ENCODE measurements around the gene PKIG. TPM values are rescaled to one million over a fixed set of nuclear protein-coding genes. Genes with fewer than 3 reads are reported as not detected.

Gene PKIG
- polyA plus RNA-seq, 1 of the 3 experiments (the other 2 are of a cell fraction) = 92.9 TPM

DNA sequence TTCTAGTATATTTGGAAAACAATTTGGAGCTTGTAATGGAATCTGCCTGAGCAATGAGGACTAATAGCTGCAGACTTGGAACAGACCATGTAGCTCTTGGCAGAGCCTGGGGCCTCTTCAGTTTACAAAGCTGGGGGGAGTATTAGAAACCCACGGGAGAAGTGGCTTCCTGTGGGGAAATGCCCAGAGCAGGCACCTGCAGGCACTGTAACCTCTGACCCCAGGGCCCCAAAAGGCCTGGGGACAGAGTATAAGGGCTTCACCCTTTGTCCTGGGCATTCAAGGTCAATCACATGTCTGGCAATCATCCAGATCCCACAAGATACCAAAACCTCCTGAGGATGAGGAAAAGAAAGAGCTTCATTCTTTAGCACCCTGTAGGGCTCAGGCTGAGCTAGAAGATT is 19.4 kb downstream of the PKIG start (continued):
- TF ChIP-seq EZH2phosphoT487 (IDR thresholded peaks at IDR 0.05; ENCODE audit: borderline replicate concordance, low read depth) (no peak), MXI1 (IDR thresholded peaks at IDR 0.05; ENCODE audit: low read depth, low read length) (no peak), FOSL2 (IDR thresholded peaks at IDR 0.05; ENCODE audit: borderline replicate concordance, low read depth) (no peak), SIN3A (IDR thresholded peaks at IDR 0.05; ENCODE audit: borderline replicate concordance, low read depth, low read length) (no peak), ELF1 (IDR thresholded peaks at IDR 0.05) (no peak), RXRA (IDR thresholded peaks at IDR 0.05; ENCODE audit: borderline replicate concordance, low read depth) (0 out of 2 replicates have a peak, but pooled peaks have one; percentile 32), CHD2 (IDR thresholded peaks at IDR 0.05; ENCODE audit: low read length, partially characterized antibody) (no peak), MEF2A (IDR thresholded peaks at IDR 0.05; ENCODE audit: borderline replicate concordance, low read depth) (0 out of 2 replicates have a peak, but pooled peaks have one; percentile 8), SMC3 (IDR thresholded peaks at IDR 0.05; ENCODE audit: low read depth, low read length) (no peak)
- TF ChIP-seq, protein P1, sequence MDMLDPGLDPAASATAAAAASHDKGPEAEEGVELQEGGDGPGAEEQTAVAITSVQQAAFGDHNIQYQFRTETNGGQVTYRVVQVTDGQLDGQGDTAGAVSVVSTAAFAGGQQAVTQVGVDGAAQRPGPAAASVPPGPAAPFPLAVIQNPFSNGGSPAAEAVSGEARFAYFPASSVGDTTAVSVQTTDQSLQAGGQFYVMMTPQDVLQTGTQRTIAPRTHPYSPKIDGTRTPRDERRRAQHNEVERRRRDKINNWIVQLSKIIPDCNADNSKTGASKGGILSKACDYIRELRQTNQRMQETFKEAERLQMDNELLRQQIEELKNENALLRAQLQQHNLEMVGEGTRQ (IDR thresholded peaks at IDR 0.05; ENCODE audit: borderline replicate concordance, low read depth, low read length) = no peak
- TF ChIP-seq, protein P2, sequence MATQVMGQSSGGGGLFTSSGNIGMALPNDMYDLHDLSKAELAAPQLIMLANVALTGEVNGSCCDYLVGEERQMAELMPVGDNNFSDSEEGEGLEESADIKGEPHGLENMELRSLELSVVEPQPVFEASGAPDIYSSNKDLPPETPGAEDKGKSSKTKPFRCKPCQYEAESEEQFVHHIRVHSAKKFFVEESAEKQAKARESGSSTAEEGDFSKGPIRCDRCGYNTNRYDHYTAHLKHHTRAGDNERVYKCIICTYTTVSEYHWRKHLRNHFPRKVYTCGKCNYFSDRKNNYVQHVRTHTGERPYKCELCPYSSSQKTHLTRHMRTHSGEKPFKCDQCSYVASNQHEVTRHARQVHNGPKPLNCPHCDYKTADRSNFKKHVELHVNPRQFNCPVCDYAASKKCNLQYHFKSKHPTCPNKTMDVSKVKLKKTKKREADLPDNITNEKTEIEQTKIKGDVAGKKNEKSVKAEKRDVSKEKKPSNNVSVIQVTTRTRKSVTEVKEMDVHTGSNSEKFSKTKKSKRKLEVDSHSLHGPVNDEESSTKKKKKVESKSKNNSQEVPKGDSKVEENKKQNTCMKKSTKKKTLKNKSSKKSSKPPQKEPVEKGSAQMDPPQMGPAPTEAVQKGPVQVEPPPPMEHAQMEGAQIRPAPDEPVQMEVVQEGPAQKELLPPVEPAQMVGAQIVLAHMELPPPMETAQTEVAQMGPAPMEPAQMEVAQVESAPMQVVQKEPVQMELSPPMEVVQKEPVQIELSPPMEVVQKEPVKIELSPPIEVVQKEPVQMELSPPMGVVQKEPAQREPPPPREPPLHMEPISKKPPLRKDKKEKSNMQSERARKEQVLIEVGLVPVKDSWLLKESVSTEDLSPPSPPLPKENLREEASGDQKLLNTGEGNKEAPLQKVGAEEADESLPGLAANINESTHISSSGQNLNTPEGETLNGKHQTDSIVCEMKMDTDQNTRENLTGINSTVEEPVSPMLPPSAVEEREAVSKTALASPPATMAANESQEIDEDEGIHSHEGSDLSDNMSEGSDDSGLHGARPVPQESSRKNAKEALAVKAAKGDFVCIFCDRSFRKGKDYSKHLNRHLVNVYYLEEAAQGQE (IDR thresholded peaks at IDR 0.05; ENCODE audit: low read depth, low read length) = no peak
- TF ChIP-seq, protein P3, sequence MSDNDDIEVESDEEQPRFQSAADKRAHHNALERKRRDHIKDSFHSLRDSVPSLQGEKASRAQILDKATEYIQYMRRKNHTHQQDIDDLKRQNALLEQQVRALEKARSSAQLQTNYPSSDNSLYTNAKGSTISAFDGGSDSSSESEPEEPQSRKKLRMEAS (IDR thresholded peaks at IDR 0.05; ENCODE audit: low read depth) = no peak
- TF ChIP-seq, protein P4, sequence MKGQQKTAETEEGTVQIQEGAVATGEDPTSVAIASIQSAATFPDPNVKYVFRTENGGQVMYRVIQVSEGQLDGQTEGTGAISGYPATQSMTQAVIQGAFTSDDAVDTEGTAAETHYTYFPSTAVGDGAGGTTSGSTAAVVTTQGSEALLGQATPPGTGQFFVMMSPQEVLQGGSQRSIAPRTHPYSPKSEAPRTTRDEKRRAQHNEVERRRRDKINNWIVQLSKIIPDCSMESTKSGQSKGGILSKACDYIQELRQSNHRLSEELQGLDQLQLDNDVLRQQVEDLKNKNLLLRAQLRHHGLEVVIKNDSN (IDR thresholded peaks at IDR 0.05; ENCODE audit: borderline replicate concordance, low read depth) = no peak

- H4K20me1 ChIP-seq (ENCODE audit: insufficient read depth) = no peaks in the 10 kb centered on the region
- peaks cover 13% of the 10 kb centered on the region for H3F3A ChIP-seq (replicated peaks; ENCODE audit: insufficient read depth)
- H3K4me3 ChIP-seq (ENCODE audit: low read depth in 2 of 2, low read length in 1 of 2) = no peak overlapping the region
- H3K27me3 ChIP-seq (ENCODE audit: insufficient read depth) = no peaks in the 10 kb centered on the region
- 91% methylated on average over 7 of the region's 8 CpGs for WGBS (ENCODE audit: low lambda C conversion rate)
- H3K9ac ChIP-seq = no peak overlapping the region
- H3K36me3 ChIP-seq (replicated peaks in 1 of 2; ENCODE audit: control insufficient read depth in 1 of 2, insufficient read depth in 2 of 2, low read length in 1 of 2) = no peaks in the 10 kb centered on the region
- POLR2A ChIA-PET = no interaction called here
- DNase-seq = no peak
- no peak overlapping the region; a peak in 1 of 4 replicates for H3K27ac ChIP-seq (ENCODE audit: low read depth in 2 of 2, low read length in 1 of 2)
- no peak for TF ChIP-seq EZH2phosphoT487 (IDR thresholded peaks at IDR 0.05; ENCODE audit: borderline replicate concordance, low read depth)
- TF ChIP-seq CTCF (IDR thresholded peaks at IDR 0.05) = peak; percentile 14; the same call in 1 of the 2 replicates
- CTCF ChIA-PET = interaction anchor here (1.4 to 2.0 kb wide), 6 partner anchors 16 to 219 kb away, joined by 3 to 7 read pairs (median 4); partner anchors contain the start of gene SERINC3
- no peak overlapping the region for H3K4me2 ChIP-seq
- no peaks in the 10 kb centered on the region for H3K9me2 ChIP-seq
- H2AFZ ChIP-seq (ENCODE audit: low read depth) = no peak overlapping the region
- peaks cover 26% of the 10 kb centered on the region for H3K79me2 ChIP-seq (ENCODE audit: insufficient read depth)
- no peaks in the 10 kb centered on the region for H3K9me3 ChIP-seq
- H3K4me1 ChIP-seq (ENCODE audit: control insufficient read depth in 1 of 2, insufficient read depth in 2 of 2, low read depth in 1 of 2, low read length in 1 of 2) = peaks cover 12 to 39% of the 10 kb centered on the region in 2 experiments
Observed at GRCh38 chr20:44603327-44603726, 20.9 kb downstream of the PKIG start.
